Fibroblast of the aortic adventitia (primary cell): ENCODE measurements around the gene ENG. TPM values are rescaled to one million over a fixed set of nuclear protein-coding genes. Genes with fewer than 3 reads are reported as not detected.
A peak's percentile ranks its signal among the peaks of the same experiment; 100 is the strongest.
"Not testable (repeated sequence)": the region's sequence is repeated elsewhere in the genome, so short reads cannot be mapped to it uniquely, and the experiment has no call there.

Experiments
- DNase-seq: peaks from one replicate; pipeline ENCODE4 v3.0.0-alpha.2; 2010; ENCODE audit warnings: low read depth
- H3K4me3 ChIP-seq: 2 replicates; pipeline ENCODE4 v1.5.1; 2011; ENCODE audit warnings: low read depth, mild to moderate bottlenecking, control low read depth, low read length, moderate library complexity
- CTCF ChIP-seq: IDR thresholded peaks from 2 replicates; pipeline ENCODE4 v1.5.1; 2011; ENCODE audit warnings: mild to moderate bottlenecking, low read length, control low read depth, inconsistent platforms; ENCODE audit not compliant: insufficient read depth
- total RNA-seq: library from RNA; depleted of rRNA; stranded (reverse); fragments of >200 nt; gene quantifications from 2 replicates; pipeline ENCODE4 v1.2.3, GENCODE V29; 2012; ENCODE audit warnings: low replicate concordance

ENG gene
- total RNA-seq, 1 donor, result 62.0 TPM

GRCh38 chr9:127874301-127875221 lies 20.1 kb upstream of the ENG start:
- DNase-seq, result no peak
- H3K4me3 ChIP-seq, result peak overlapping the region; percentile 13
- no peak for TF ChIP-seq CTCF

- peak; percentile 76 for DNase-seq
- TF ChIP-seq CTCF, result no peak
- peak overlapping the region; percentile 13 for H3K4me3 ChIP-seq
These were observed 19.4 kb upstream of the ENG start for GRCh38 chr9:127873886-127874285.

- no peak for TF ChIP-seq CTCF
- no peak for DNase-seq
These were observed 18.8 kb upstream of the ENG start for GRCh38 chr9:127873223-127873691.

GRCh38 chr9:127872369-127873222 lies 18.1 kb upstream of the ENG start:
- H3K4me3 ChIP-seq, result no peak overlapping the region
- no peak for TF ChIP-seq CTCF
- no peak for DNase-seq

More at GRCh38 chr9:127873223-127873691, 18.8 kb upstream of the ENG start:
- H3K4me3 ChIP-seq, result no peak overlapping the region

- no peak for DNase-seq
- no peak overlapping the region for H3K4me3 ChIP-seq
- no peak for TF ChIP-seq CTCF
These were observed 17.1 kb upstream of the ENG start for GRCh38 chr9:127871531-127871930.

- H3K4me3 ChIP-seq, result no peak overlapping the region
- TF ChIP-seq CTCF, result no peak
- DNase-seq, result no peak
These were observed 16.4 kb upstream of the ENG start for GRCh38 chr9:127870887-127871286.

- H3K4me3 ChIP-seq, DNase-seq: not testable (repeated sequence)
These were observed 15.7 kb upstream of the ENG start for GRCh38 chr9:127870153-127870491.
